ENCODE results near the gene RAB11FIP5. TPM values are rescaled to one million over a fixed set of nuclear protein-coding genes. Genes with fewer than 3 reads are reported as not detected.

RAB11FIP5 gene
- total and polyA plus RNA-seq, 5 experiments from 2014 or later, result 4.0 to 11.3 (median 7.0) TPM

- no peaks in the 10 kb centered on the region for H3K27me3 Mint-ChIP-seq
- no peak for ATAC-seq
- H3K27ac Mint-ChIP-seq, result peak overlapping the region in 1 of 10 donors; percentile 57
- no peaks in the 10 kb centered on the region for H3K9me3 Mint-ChIP-seq
- no peak overlapping the region for H3K4me3 Mint-ChIP-seq
- peaks cover 0 to 6% (median 5%) of the 10 kb centered on the region in 3 donors for H3K36me3 Mint-ChIP-seq
- no peak for DNase-seq
- H3K4me1 Mint-ChIP-seq, result peaks cover 7 to 18% (median 14%) of the 10 kb centered on the region in 4 donors
- POLR2A ChIA-PET, result no interaction called here
These were observed 69.5 kb downstream of the RAB11FIP5 start for GRCh38 chr2:73043276-73043675.

- Mint-ChIP-seq H3K4me1 (peaks cover 0 to 8% (median 2%) of the 10 kb centered on the region in 4 donors), H3K27me3 (no peaks in the 10 kb centered on the region), H3K36me3 (peaks cover 0 to 10% (median 3%) of the 10 kb centered on the region in 3 donors), H3K9me3 (no peaks in the 10 kb centered on the region), H3K27ac (no peak overlapping the region), H3K4me3 (no peak overlapping the region)
- POLR2A ChIA-PET, result no interaction called here
- ATAC-seq (no peak), DNase-seq (no peak)
These were observed 74.7 kb downstream of the RAB11FIP5 start for GRCh38 chr2:73037947-73038585.

GRCh38 chr2:73036766-73037165 lies 76.0 kb downstream of the RAB11FIP5 start:
- H3K4me3 Mint-ChIP-seq, result no peak overlapping the region
- POLR2A ChIA-PET, result no interaction called here
- H3K27ac Mint-ChIP-seq, result no peak overlapping the region
- H3K9me3 Mint-ChIP-seq, result no peaks in the 10 kb centered on the region
- DNase-seq (no peak), ATAC-seq (no peak)
- H3K27me3 Mint-ChIP-seq, result no peaks in the 10 kb centered on the region
- H3K36me3 Mint-ChIP-seq, result peaks cover 0 to 10% (median 3%) of the 10 kb centered on the region in 3 donors
- peaks cover 0 to 8% (median 2%) of the 10 kb centered on the region in 4 donors for H3K4me1 Mint-ChIP-seq

GRCh38 chr2:73035899-73036711 lies 76.6 kb downstream of the RAB11FIP5 start:
- no peaks in the 10 kb centered on the region for H3K9me3 Mint-ChIP-seq

GRCh38 chr2:73034661-73035375 lies 77.9 kb downstream of the RAB11FIP5 start:
- POLR2A ChIA-PET, result no interaction called here
- H3K4me3 Mint-ChIP-seq, result no peak overlapping the region
- DNase-seq (no peak), ATAC-seq (no peak)
- peaks cover 0 to 12% (median 0%) of the 10 kb centered on the region in 3 donors for H3K36me3 Mint-ChIP-seq
- H3K27ac Mint-ChIP-seq, result no peak overlapping the region
- H3K4me1 Mint-ChIP-seq, result peaks cover 0 to 8% (median 2%) of the 10 kb centered on the region in 4 donors
- no peaks in the 10 kb centered on the region for H3K27me3 Mint-ChIP-seq
- H3K9me3 Mint-ChIP-seq, result no peaks in the 10 kb centered on the region

More at GRCh38 chr2:73035899-73036711, 76.6 kb downstream of the RAB11FIP5 start:
- Mint-ChIP-seq H3K4me1 (peaks cover 0 to 8% (median 2%) of the 10 kb centered on the region in 4 donors), H3K36me3 (peaks cover 0 to 10% (median 2%) of the 10 kb centered on the region in 3 donors), H3K4me3 (no peak overlapping the region), H3K27ac (peak overlapping the region in 1 of 10 donors; percentile 24), H3K27me3 (no peaks in the 10 kb centered on the region)
- ATAC-seq (no peak), DNase-seq (no peak)
- POLR2A ChIA-PET, result no interaction called here

GRCh38 chr2:73033766-73034381 lies 78.9 kb downstream of the RAB11FIP5 start:
- no peaks in the 10 kb centered on the region for H3K27me3 Mint-ChIP-seq
- POLR2A ChIA-PET, result no interaction called here

GRCh38 chr2:73033142-73033765 lies 79.5 kb downstream of the RAB11FIP5 start:
- POLR2A ChIA-PET, result no interaction called here
- Mint-ChIP-seq H3K27ac (peak overlapping the region in 1 of 10 donors; percentile 1), H3K4me1 (peaks cover 0 to 8% (median 2%) of the 10 kb centered on the region in 4 donors), H3K36me3 (peaks cover 0 to 8% (median 0%) of the 10 kb centered on the region in 3 donors), H3K9me3 (no peaks in the 10 kb centered on the region), H3K27me3 (no peaks in the 10 kb centered on the region), H3K4me3 (no peak overlapping the region)
- ATAC-seq, result no peak
- DNase-seq, result no peak

More at GRCh38 chr2:73033766-73034381, 78.9 kb downstream of the RAB11FIP5 start:
- DNase-seq (no peak), ATAC-seq (no peak)
- Mint-ChIP-seq H3K27ac (peak overlapping the region in 1 of 10 donors; percentile 1), H3K36me3 (peaks cover 0 to 7% (median 0%) of the 10 kb centered on the region in 3 donors), H3K4me1 (peaks cover 0 to 8% (median 2%) of the 10 kb centered on the region in 4 donors), H3K4me3 (no peak overlapping the region), H3K9me3 (no peaks in the 10 kb centered on the region)

- H3K9me3 Mint-ChIP-seq, result no peaks in the 10 kb centered on the region
- H3K4me1 Mint-ChIP-seq, result peaks cover 0 to 8% (median 2%) of the 10 kb centered on the region in 4 donors
- no peak overlapping the region for H3K4me3 Mint-ChIP-seq
- peaks cover 0 to 10% (median 0%) of the 10 kb centered on the region in 3 donors for H3K36me3 Mint-ChIP-seq
- no peak for DNase-seq
- no peak overlapping the region for H3K27ac Mint-ChIP-seq
- no peaks in the 10 kb centered on the region for H3K27me3 Mint-ChIP-seq
- POLR2A ChIA-PET, result no interaction called here
- no peak for ATAC-seq
These were observed 80.0 kb downstream of the RAB11FIP5 start for GRCh38 chr2:73032702-73033097.

- Mint-ChIP-seq H3K27ac (no peak overlapping the region), H3K27me3 (no peaks in the 10 kb centered on the region), H3K4me3 (no peak overlapping the region), H3K9me3 (no peaks in the 10 kb centered on the region), H3K36me3 (peaks cover 0 to 6% (median 0%) of the 10 kb centered on the region in 3 donors), H3K4me1 (peaks cover 0 to 5% (median 2%) of the 10 kb centered on the region in 4 donors)
- no peak for DNase-seq
- no peak for ATAC-seq
- POLR2A ChIA-PET, result no interaction called here
These were observed 80.7 kb downstream of the RAB11FIP5 start for GRCh38 chr2:73031725-73032701.

- POLR2A ChIA-PET, result no interaction called here
- no peaks in the 10 kb centered on the region for H3K9me3 Mint-ChIP-seq
These were observed 81.6 kb downstream of the RAB11FIP5 start for GRCh38 chr2:73031095-73031678.

GRCh38 chr2:73028841-73029240 lies 83.9 kb downstream of the RAB11FIP5 start:
- ATAC-seq (no peak), DNase-seq (no peak)
- no peak overlapping the region for H3K27ac Mint-ChIP-seq
- H3K4me1 Mint-ChIP-seq, result peaks cover 0 to 4% (median 2%) of the 10 kb centered on the region in 4 donors
- H3K4me3 Mint-ChIP-seq, result no peak overlapping the region
- H3K9me3 Mint-ChIP-seq, result no peaks in the 10 kb centered on the region
- peaks cover 0 to 6% (median 0%) of the 10 kb centered on the region in 3 donors for H3K36me3 Mint-ChIP-seq
- POLR2A ChIA-PET, result no interaction called here
- H3K27me3 Mint-ChIP-seq, result no peaks in the 10 kb centered on the region

More at GRCh38 chr2:73031095-73031678, 81.6 kb downstream of the RAB11FIP5 start:
- Mint-ChIP-seq H3K4me1 (peaks cover 0 to 4% (median 2%) of the 10 kb centered on the region in 4 donors), H3K36me3 (peaks cover 0 to 6% (median 0%) of the 10 kb centered on the region in 3 donors), H3K27me3 (no peaks in the 10 kb centered on the region), H3K27ac (no peak overlapping the region), H3K4me3 (no peak overlapping the region)
- ATAC-seq, result no peak
- no peak for DNase-seq

Measured in naive thymus-derived CD8-positive, alpha-beta T cell (primary cell).